ENCODE data around the gene NXN. TPM values are rescaled to one million over a fixed set of nuclear protein-coding genes. Genes with fewer than 3 reads are reported as not detected.

NXN gene
- total RNA-seq, 1 donor, result 124 TPM

- no peak for DNase-seq (ENCODE audit: low read depth)
- H3K4me3 ChIP-seq (ENCODE audit: low read depth, low read length), result no peak overlapping the region
- TF ChIP-seq CTCF (IDR thresholded peaks at IDR 0.05; ENCODE audit: insufficient read depth, low read depth, low read length), result no peak
Measured at GRCh38 chr17:992933-993332, 13.4 kb upstream of the NXN start.

GRCh38 chr17:988561-988960 lies 9.0 kb upstream of the NXN start:
- H3K4me3 ChIP-seq (ENCODE audit: low read depth, low read length), result no peak overlapping the region
- no peak for DNase-seq (ENCODE audit: low read depth)
- no peak for TF ChIP-seq CTCF (IDR thresholded peaks at IDR 0.05; ENCODE audit: insufficient read depth, low read depth, low read length)

- TF ChIP-seq CTCF (IDR thresholded peaks at IDR 0.05; ENCODE audit: insufficient read depth, low read depth, low read length), result no peak
- H3K4me3 ChIP-seq (ENCODE audit: low read depth, low read length), result no peak overlapping the region
- DNase-seq (ENCODE audit: low read depth), result no peak
Measured at GRCh38 chr17:987931-988330, 8.4 kb upstream of the NXN start.

GRCh38 chr17:986322-986929 lies 6.8 kb upstream of the NXN start:
- DNase-seq (ENCODE audit: low read depth), result no peak
- no peak overlapping the region for H3K4me3 ChIP-seq (ENCODE audit: low read depth, low read length)
- no peak for TF ChIP-seq CTCF (IDR thresholded peaks at IDR 0.05; ENCODE audit: insufficient read depth, low read depth, low read length)

- no peak for TF ChIP-seq CTCF (IDR thresholded peaks at IDR 0.05; ENCODE audit: insufficient read depth, low read depth, low read length)
- no peak for DNase-seq (ENCODE audit: low read depth)
- H3K4me3 ChIP-seq (ENCODE audit: low read depth, low read length), result no peak overlapping the region
Measured at GRCh38 chr17:983921-984320, 4.3 kb upstream of the NXN start.

- no peak for DNase-seq (ENCODE audit: low read depth)
- no peak overlapping the region for H3K4me3 ChIP-seq (ENCODE audit: low read depth, low read length)
- no peak for TF ChIP-seq CTCF (IDR thresholded peaks at IDR 0.05; ENCODE audit: insufficient read depth, low read depth, low read length)
Measured at GRCh38 chr17:981292-981658, 1.7 kb upstream of the NXN start.

Data from fibroblast of villous mesenchyme (primary cell).